GM18526 (cell line): Measurements from ENCODE around the gene ITGB1BP2.

Experiments
- POLR2A ChIP-seq: IDR thresholded peaks from 3 replicates; pipeline ENCODE4 v1.6.1; 2011; ENCODE audit not compliant: insufficient read length; ENCODE audit errors: extremely low read depth

The ITGB1BP2 gene

GRCh38 chrX:71302461-71303213 is 1.1 kb downstream of the ITGB1BP2 start:
- TF ChIP-seq POLR2A = no peak

GRCh38 chrX:71304561-71304960 is 3.0 kb downstream of the ITGB1BP2 start:
- TF ChIP-seq POLR2A = no peak

GRCh38 chrX:71315917-71316316 is 14.4 kb downstream of the ITGB1BP2 start:
- TF ChIP-seq POLR2A = no peak

GRCh38 chrX:71320126-71320525 is 18.6 kb downstream of the ITGB1BP2 start:
- no peak for TF ChIP-seq POLR2A

- no peak for TF ChIP-seq POLR2A
Measured at GRCh38 chrX:71321731-71322130, 20.2 kb downstream of the ITGB1BP2 start.

- no peak for TF ChIP-seq POLR2A
Measured at GRCh38 chrX:71326394-71326793, 24.8 kb downstream of the ITGB1BP2 start.
